AG10803 (cell line): ENCODE measurements around the gene MOBP.
"Not testable (repeated sequence)": the region's sequence is repeated elsewhere in the genome, so short reads cannot be mapped to it uniquely, and the experiment has no call there.

Source experiments
- DNase-seq: peaks from one replicate; pipeline ENCODE4 v3.0.0; 2010; ENCODE audit warnings: low read depth
- H3K4me3 ChIP-seq: 2 replicates; pipeline ENCODE4 v1.5.1; 2011; ENCODE audit warnings: mild to moderate bottlenecking, low read length, control low read depth
- TF ChIP-seq, protein P1 (sequence below): conservative IDR thresholded peaks from 2 replicates; pipeline ENCODE4 v1.5.1; 2011; ENCODE audit warnings: mild to moderate bottlenecking, low read length, control low read depth, inconsistent platforms

The MOBP gene, protein sequence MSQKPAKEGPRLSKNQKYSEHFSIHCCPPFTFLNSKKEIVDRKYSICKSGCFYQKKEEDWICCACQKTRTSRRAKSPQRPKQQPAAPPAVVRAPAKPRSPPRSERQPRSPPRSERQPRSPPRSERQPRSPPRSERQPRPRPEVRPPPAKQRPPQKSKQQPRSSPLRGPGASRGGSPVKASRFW

DNA sequence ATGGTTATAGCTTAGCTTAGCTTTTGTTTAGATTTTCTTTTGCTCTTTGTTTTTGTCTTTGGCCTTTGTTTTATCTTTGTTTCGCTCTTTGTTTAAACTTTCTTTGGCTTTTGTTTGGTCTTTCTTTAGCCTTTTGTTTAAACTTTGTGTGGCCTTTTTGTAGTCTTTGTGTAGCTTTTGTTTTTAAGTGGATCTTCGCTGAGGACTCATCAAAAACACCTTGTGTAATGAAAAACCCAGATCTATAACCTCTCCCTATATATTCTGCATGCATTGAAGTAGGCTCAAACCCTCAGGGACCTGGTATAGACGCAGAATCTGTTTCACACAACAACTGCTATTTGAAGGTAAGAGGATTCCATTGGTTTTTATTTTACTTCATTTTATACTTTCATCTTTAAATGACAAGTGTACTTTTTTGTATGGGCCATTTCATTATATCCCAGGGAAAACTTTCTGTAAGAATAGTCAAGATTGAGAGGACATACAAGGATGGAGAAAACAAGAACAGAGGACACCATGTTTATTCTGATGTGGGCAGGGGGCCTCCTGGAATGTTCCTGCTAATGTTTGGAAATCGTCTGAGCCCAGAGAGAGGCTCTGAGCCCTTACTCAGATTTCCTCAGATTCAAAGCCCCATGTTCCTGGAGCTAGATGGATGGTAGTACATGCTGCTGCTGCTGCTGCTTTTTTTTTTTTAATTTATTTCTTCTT, at the start of gene MOBP:
Gene MOBP (plus strand): TSS at position 287 of the 714 bp plus-strand sequence. CDS start 34,390 bp downstream, outside the sequence.
- DNase-seq, result no peak
- H3K4me3 ChIP-seq, result no peak within 1 kb of the TSS
- TF ChIP-seq, protein P1, sequence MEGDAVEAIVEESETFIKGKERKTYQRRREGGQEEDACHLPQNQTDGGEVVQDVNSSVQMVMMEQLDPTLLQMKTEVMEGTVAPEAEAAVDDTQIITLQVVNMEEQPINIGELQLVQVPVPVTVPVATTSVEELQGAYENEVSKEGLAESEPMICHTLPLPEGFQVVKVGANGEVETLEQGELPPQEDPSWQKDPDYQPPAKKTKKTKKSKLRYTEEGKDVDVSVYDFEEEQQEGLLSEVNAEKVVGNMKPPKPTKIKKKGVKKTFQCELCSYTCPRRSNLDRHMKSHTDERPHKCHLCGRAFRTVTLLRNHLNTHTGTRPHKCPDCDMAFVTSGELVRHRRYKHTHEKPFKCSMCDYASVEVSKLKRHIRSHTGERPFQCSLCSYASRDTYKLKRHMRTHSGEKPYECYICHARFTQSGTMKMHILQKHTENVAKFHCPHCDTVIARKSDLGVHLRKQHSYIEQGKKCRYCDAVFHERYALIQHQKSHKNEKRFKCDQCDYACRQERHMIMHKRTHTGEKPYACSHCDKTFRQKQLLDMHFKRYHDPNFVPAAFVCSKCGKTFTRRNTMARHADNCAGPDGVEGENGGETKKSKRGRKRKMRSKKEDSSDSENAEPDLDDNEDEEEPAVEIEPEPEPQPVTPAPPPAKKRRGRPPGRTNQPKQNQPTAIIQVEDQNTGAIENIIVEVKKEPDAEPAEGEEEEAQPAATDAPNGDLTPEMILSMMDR, result no peak

DNA sequence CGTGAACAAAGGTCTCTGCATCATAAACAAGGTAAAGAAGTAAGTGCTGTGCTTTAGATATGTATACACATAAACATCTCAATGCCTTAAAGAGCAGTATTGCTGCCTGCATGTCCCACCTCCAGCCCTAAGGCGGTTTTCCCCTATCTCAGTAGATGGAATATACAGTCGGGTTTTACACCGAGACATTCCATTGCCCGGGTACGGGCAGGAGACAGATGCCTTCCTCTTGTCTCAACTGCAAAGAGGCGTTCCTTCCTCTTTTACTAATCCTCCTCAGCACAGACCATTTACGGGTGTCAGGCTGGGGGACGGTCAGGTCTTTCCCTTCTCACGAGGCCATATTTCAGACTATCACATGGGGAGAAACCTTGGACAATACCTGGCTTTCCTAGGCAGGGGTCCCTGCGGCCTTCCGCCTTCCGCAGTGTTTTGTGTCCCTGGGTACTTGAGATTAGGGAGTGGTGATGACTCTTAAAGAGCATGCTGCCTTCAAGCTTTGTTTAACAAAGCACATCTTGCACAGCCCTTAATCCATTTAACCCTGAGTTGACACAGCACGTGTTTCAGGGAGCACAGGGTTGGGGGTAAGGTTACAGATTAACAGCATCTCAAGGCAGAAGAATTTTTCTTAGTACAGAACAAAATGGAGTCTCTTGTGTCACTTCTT, 48.8 kb upstream of the MOBP start:
- H3K4me3 ChIP-seq, DNase-seq: not testable (repeated sequence)

DNA sequence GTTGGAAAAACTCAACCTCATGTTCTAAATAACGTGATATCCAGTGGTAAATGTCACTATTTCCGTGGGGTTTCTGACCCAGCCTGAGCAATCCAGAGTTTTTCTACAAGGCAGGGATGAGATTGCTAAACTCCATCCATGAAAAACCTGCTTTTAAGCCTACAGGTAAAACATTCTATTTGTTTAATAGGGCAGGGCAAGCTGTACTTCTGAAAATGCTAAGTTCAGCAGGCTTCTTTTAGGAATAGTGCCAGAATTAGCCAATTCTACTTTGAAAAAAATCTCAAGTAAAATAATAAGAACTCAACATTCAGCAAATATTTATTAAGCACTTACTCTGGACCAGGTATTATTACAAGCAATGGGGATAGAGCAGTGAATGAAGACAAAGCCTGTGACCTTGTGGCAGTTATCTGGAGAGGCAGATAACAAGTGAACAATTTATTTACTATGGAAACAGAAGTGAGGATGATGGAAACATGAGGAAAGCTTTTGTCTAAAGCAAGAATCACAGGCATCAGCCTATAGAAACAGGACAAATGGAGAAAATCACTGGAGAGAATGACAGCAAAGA, 47.7 kb upstream of the MOBP start:
- TF ChIP-seq, protein P1, result no peak
- no peak overlapping the region for H3K4me3 ChIP-seq
- DNase-seq, result no peak

DNA sequence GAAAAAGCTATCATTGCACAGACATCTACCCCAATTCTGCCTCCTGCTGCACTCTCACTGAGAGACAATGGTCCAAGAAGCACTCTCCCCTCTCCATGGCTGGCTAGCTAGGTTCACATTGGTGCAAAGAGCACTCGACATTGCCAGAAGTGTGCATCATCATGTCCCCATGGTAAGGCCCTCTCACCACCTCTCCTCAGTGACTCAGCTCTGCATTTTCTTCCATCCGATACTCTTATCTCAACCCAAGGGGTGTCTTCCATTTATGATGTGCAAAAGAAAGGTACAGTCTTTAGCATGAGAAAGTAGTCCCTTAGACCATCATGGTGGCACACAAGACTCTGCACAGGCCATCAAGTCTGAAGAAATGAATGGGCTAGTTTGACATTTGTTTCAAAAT, 46.9 kb upstream of the MOBP start:
- TF ChIP-seq, protein P1, result no peak
- H3K4me3 ChIP-seq, result no peak overlapping the region
- no peak for DNase-seq

DNA sequence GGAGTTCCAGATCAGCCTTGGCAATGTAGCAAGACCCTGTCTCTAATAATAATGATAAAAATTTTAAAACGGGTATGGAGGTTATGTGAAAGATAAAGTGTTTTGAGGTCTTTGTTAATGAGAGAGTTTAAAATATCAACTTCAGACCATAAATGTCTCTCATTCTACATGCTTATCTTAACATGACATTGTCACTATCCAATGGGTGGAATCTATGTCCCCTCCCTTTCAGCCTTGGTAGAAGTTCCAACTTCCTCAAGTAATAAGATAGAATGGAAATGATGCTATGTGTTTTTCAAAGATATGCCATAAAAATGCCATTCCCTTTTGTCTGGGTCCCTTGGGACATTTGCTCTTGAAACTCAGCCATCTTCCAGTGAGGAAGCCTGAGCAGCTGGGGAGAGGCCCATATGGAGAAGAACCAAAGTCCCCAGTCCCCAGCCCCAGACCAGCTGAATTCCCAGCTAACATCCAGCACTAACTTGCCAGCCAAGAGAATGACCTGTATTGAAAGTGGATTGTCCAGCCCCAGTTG, 44.0 kb upstream of the MOBP start:
- no peak for DNase-seq
- TF ChIP-seq, protein P1, result no peak
- no peak overlapping the region for H3K4me3 ChIP-seq

DNA sequence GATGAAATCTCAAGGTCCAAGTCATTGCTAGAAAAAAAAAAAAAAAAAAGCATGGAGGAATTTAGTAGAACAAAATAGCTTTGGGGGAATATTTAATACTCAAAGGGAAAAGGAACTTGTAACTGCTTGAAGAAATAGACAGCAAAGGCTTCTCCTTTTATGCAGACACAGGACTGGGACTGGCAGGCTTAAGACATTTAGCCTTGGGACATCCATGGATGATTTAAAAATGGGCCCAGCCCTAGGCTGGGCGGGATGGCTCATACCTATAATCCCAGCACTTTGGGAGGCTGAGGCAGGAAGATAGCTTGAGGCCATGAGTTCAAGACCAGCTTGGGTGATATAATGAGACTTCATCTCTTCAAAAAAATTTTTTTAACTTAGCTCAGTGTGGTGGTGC, 41.2 kb upstream of the MOBP start:
- no peak for DNase-seq
- TF ChIP-seq, protein P1, result no peak
- H3K4me3 ChIP-seq, result no peak overlapping the region

DNA sequence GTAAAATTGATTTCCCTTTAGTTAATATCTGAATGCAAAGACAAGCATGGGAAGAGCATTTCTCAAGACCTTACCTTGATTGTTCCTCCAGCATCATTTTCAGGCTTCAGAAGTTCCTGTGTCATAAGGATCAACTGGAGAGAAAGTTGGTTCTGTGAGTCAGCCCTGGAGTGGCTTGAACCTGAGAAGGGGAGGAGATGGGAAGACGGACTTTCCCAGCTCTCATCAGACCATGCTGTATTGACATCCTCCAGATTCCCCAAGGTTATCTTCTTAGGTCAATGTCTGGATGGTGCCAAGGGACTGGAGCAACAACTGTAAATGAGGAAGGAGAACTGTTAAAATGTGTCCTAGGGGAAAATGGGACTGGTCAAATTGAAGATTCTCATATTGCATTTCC, 40.0 kb upstream of the MOBP start:
- H3K4me3 ChIP-seq, result no peak overlapping the region
- TF ChIP-seq, protein P1, result no peak
- DNase-seq, result no peak
